Peyer's patch (tissue), 4 donors: ENCODE data around the gene CTAG1A. TPM values are rescaled to one million over a fixed set of nuclear protein-coding genes. Genes with fewer than 3 reads are reported as not detected.
"Not testable (repeated sequence)": the region's sequence is repeated elsewhere in the genome, so short reads cannot be mapped to it uniquely, and the experiment has no call there.

ENCODE experiments used
- DNase-seq, 3 donors: peaks; one replicate each; pipeline ENCODE4 v3.0.0-alpha.2; 2017 to 2019
- H3K27ac ChIP-seq, 4 donors: fragments of 200-600 bp; sonication (generic); one replicate each; pipeline ENCODE4 v1.5.1; 2016 to 2019
- H3K27me3 ChIP-seq, 2 donors: fragments of 200-600 bp; sonication (generic); one replicate each; pipeline ENCODE4 v1.5.1; 2019
- H3K36me3 ChIP-seq, 3 donors: fragments of 200-600 bp; sonication (generic); one replicate each; pipeline ENCODE4 v1.5.1; 2016 to 2019
- H3K4me1 ChIP-seq, 4 donors: fragments of 200-600 bp; sonication (generic); one replicate each; pipeline ENCODE4 v1.5.1; 2016 to 2019
- H3K4me3 ChIP-seq, 4 donors: fragments of 200-600 bp; sonication (generic); 1 replicate in 3 of 4; 2 replicates in 1 of 4; pipeline ENCODE4 v1.5.1; 2016 to 2019; ENCODE audit warnings: mild to moderate bottlenecking in 1 of 4
- H3K9me3 ChIP-seq, 4 donors: fragments of 200-600 bp; sonication (generic); one replicate each; pipeline ENCODE4 v1.5.1; 2016 to 2019; ENCODE audit warnings: mild to moderate bottlenecking in 1 of 4
- POLR2A ChIP-seq, 2 donors: fragments of 450-650 bp; IDR thresholded peaks; one replicate each; pipeline ENCODE4 v1.5.1; 2017; ENCODE audit warnings: antibody characterized with exemption in 2 of 2, mild to moderate bottlenecking in 2 of 2, moderate library complexity in 2 of 2
- total RNA-seq, 4 donors: library from RNA; depleted of rRNA; stranded (reverse); fragments of >200 nt; gene quantifications; one replicate each; pipeline ENCODE4 v1.1.0, GENCODE V29; 2016
- TF ChIP-seq, protein P1 (sequence below), 6 experiments: fragments of 450-650 bp in 4 of 6; fragments of 200-600 bp in 2 of 6; sonication (generic) in 1 of 6; IDR thresholded peaks; one replicate each; pipeline ENCODE4 v1.5.1; 2017 to 2019; ENCODE audit warnings: antibody characterized with exemption in 6 of 6, mild to moderate bottlenecking in 3 of 6, moderate library complexity in 1 of 6

CTAG1A gene
- total RNA-seq, 4 donors from 2014 or later = not detected

DNA sequence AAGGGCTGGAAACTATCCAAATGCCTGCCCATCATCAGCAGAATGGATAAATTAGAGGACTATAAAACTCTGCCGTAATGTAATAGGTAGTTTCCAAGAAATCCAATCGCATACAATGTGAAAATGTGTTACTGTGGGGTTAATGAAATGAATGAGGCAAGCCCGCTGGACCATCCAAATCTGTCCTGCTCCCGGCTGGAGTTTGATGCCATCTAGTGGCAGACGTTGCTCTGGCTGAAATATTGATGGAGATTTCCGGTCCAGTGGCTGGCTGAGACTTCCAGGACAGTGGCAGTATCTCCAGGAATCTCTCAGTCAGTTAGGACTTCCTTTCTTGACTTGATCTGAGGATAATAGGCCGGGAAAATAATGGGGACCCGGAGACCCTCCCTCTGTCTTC lies 1.9 kb upstream of the CTAG1A start:
- not testable (repeated sequence) for H3K4me3 ChIP-seq, H3K36me3 ChIP-seq, H3K9me3 ChIP-seq, DNase-seq, H3K27ac ChIP-seq, H3K4me1 ChIP-seq, H3K27me3 ChIP-seq

DNA sequence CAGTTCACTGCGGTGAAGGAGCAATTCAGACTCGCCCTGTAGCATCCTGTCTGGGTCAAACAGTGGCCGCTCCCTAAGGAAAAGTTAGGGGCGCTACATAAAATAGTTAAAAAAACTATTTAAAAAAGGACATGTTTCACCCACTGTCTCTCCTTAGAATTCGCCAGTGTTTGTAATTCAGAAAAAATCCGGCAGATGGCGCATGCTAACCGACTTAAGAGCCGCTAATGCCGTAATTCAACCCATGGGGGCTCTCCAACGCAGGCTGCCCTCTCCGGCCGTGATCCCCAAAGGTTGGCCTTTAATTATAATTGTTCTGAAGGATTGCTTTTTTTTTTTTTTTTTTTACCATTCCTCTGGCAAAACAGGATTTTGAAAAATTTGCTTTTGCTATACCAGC lies 5.5 kb downstream of the CTAG1A start:
- DNase-seq, H3K4me1 ChIP-seq, H3K4me3 ChIP-seq, H3K9me3 ChIP-seq, H3K36me3 ChIP-seq, H3K27ac ChIP-seq, H3K27me3 ChIP-seq: not testable (repeated sequence)

DNA sequence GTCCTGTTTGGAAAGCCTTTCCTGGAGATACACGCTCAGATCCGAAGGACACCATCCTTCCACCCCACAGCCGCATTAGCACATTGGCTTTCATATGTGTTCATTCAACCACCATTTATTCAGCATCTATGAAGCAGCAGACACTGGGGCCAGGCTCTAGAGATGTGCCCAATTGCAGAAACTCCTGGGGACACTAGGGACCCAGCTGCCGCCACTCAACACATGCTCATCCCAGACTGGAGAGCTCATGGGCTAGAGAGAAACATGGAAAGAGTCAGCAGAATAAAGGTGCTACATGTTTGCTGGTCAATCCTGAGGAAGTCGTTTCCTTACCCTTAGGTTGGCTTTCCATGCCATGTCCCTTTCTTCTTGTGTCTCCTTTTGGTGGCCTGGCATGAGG lies 7.6 kb downstream of the CTAG1A start:
- no peaks in the 10 kb centered on the region for H3K9me3 ChIP-seq
- DNase-seq = no peak
- no peaks in the 10 kb centered on the region for H3K36me3 ChIP-seq
- H3K4me1 ChIP-seq = no peaks in the 10 kb centered on the region
- H3K27ac ChIP-seq = no peak overlapping the region
- TF ChIP-seq, protein P1, sequence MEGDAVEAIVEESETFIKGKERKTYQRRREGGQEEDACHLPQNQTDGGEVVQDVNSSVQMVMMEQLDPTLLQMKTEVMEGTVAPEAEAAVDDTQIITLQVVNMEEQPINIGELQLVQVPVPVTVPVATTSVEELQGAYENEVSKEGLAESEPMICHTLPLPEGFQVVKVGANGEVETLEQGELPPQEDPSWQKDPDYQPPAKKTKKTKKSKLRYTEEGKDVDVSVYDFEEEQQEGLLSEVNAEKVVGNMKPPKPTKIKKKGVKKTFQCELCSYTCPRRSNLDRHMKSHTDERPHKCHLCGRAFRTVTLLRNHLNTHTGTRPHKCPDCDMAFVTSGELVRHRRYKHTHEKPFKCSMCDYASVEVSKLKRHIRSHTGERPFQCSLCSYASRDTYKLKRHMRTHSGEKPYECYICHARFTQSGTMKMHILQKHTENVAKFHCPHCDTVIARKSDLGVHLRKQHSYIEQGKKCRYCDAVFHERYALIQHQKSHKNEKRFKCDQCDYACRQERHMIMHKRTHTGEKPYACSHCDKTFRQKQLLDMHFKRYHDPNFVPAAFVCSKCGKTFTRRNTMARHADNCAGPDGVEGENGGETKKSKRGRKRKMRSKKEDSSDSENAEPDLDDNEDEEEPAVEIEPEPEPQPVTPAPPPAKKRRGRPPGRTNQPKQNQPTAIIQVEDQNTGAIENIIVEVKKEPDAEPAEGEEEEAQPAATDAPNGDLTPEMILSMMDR (IDR thresholded peaks at IDR 0.05) = no peak
- TF ChIP-seq POLR2A (IDR thresholded peaks at IDR 0.05) = no peak
- H3K27me3 ChIP-seq = no peaks in the 10 kb centered on the region
- no peak overlapping the region for H3K4me3 ChIP-seq

DNA sequence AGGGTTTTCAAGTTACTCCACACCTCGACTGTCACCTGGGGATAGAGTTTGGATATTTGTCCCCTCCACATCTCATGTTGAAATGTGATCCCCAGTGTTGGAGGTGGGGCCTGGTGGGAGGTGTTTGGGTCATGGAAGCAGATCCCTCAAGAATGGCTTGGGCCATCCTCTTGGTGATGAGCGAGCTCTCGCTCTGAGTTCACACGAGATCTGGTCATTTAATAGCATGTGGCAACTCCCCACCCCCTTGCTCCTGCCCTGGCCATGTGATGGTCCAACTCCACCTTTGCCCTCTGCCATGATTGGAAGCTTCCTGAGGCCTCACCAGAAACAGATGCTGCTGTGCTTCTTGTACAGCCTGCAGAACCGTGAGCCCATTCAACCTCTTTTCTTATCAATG lies 8.3 kb downstream of the CTAG1A start:
- no peaks in the 10 kb centered on the region for H3K9me3 ChIP-seq
- H3K27ac ChIP-seq = no peak overlapping the region
- DNase-seq = no peak
- TF ChIP-seq, protein P1 (IDR thresholded peaks at IDR 0.05) = no peak
- no peak for TF ChIP-seq POLR2A (IDR thresholded peaks at IDR 0.05)
- no peaks in the 10 kb centered on the region for H3K27me3 ChIP-seq
- H3K36me3 ChIP-seq = no peaks in the 10 kb centered on the region
- no peaks in the 10 kb centered on the region for H3K4me1 ChIP-seq
- no peak overlapping the region for H3K4me3 ChIP-seq

DNA sequence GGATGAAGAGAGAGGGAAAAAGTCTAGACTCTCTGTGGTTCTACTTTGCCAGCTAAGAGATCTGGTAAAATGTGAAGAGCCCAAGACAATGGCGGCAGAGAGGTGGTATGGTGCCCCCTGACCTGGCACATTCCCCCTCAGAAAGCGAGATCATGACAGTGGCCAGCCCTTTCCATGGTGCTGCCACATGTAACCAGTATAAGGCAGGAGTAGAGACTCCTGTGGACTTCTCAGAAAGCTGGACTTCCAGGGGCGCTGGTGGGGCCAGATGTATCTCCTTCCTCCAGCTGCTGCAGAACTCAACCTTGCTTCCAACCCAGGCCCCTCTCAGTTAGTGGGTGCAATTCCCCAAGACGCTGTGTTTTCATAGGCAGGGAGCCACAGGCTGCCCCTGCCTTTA lies 9.6 kb downstream of the CTAG1A start:
- no peaks in the 10 kb centered on the region for H3K27me3 ChIP-seq
- H3K27ac ChIP-seq = no peak overlapping the region
- no peak for DNase-seq
- H3K4me3 ChIP-seq = no peak overlapping the region
- H3K4me1 ChIP-seq = no peaks in the 10 kb centered on the region
- no peak for TF ChIP-seq POLR2A (IDR thresholded peaks at IDR 0.05)
- TF ChIP-seq, protein P1 (IDR thresholded peaks at IDR 0.05) = no peak
- H3K9me3 ChIP-seq = no peaks in the 10 kb centered on the region
- no peaks in the 10 kb centered on the region for H3K36me3 ChIP-seq

DNA sequence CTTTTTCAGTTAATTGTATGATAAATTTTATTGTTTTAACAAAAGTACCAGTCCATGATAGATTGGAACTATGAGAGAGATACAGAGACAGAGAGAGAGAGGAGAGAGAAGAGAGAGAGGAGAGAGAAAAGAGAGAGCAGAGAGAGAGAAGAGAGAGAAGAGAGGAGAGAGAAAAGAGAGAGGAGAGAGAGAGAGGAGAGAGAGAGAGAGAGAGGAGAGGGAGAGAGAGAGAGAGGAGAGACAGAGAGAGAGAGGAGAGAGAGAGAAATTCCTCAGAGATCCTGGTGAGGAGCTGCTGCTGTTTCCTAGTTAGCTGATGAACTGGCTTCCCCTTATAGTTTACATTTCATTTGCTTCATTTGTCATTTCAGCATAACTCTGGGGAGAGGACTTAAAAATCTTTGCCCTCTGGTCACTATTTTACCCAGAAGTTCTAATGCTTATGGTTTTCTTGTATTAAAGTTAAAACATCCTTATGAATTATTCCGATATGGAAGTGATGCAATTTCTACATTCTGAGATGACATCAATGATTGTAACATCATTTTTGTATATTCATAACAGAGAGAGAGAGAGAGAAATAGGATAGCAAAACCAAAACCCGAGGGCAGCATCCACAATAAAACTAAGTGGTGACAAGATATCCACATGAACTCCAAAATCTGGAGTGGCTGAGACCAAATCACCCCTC lies 10.8 kb downstream of the CTAG1A start:
- no peak overlapping the region for H3K4me3 ChIP-seq
- no peak for DNase-seq
- TF ChIP-seq, protein P1 (IDR thresholded peaks at IDR 0.05) = no peak
- no peak for TF ChIP-seq POLR2A (IDR thresholded peaks at IDR 0.05)
- no peaks in the 10 kb centered on the region for H3K9me3 ChIP-seq
- H3K27ac ChIP-seq = no peak overlapping the region
- no peaks in the 10 kb centered on the region for H3K4me1 ChIP-seq
- no peaks in the 10 kb centered on the region for H3K36me3 ChIP-seq
- no peaks in the 10 kb centered on the region for H3K27me3 ChIP-seq
